Neural progenitor cell (in vitro differentiated cells): ENCODE measurements around the gene NIPAL1. TPM values are rescaled to one million over a fixed set of nuclear protein-coding genes. Genes with fewer than 3 reads are reported as not detected.

Experiments
- DNase-seq: peaks from one replicate; pipeline ENCODE4 v3.0.0-alpha.2; 2016; ENCODE audit warnings: low spot score
- H2AFZ ChIP-seq: fragments of 200-600 bp; sonication (generic); replicated peaks from 2 replicates; pipeline ENCODE4 v1.6.1; 2016; ENCODE audit warnings: antibody characterized with exemption
- H3F3A ChIP-seq: fragments of 200-600 bp; sonication (generic); 2 replicates; pipeline ENCODE4 v1.6.1; 2016; ENCODE audit warnings: antibody characterized with exemption, low read depth
- H3K27ac ChIP-seq: fragments of 200-600 bp; sonication (generic); 2 replicates; pipeline ENCODE4 v1.5.1; 2016; ENCODE audit warnings: mild to moderate bottlenecking
- H3K27me3 ChIP-seq: fragments of 200-600 bp; sonication (generic); 2 replicates; pipeline ENCODE4 v1.6.1; 2016; ENCODE audit warnings: mild to moderate bottlenecking, moderate library complexity
- H3K36me3 ChIP-seq: fragments of 200-600 bp; sonication (generic); 2 replicates; pipeline ENCODE4 v1.5.1; 2016
- H3K4me1 ChIP-seq: fragments of 200-600 bp; sonication (generic); 2 replicates; pipeline ENCODE4 v1.6.1; 2016; ENCODE audit warnings: mixed run types
- H3K4me2 ChIP-seq: fragments of 200-600 bp; sonication (generic); 2 replicates; pipeline ENCODE4 v1.6.1; 2016
- H3K4me3 ChIP-seq: fragments of 200-600 bp; sonication (generic); 2 replicates; pipeline ENCODE4 v1.5.1; 2016
- H3K79me2 ChIP-seq: fragments of 200-600 bp; sonication (generic); 2 replicates; pipeline ENCODE4 v1.6.1; 2016; ENCODE audit warnings: low read depth
- H3K9ac ChIP-seq: fragments of 200-600 bp; sonication (generic); 2 replicates; pipeline ENCODE4 v1.6.1; 2016
- H3K9me3 ChIP-seq: fragments of 200-600 bp; sonication (generic); 2 replicates; pipeline ENCODE4 v1.5.1; 2016; ENCODE audit warnings: low read depth
- H4K20me1 ChIP-seq: fragments of 200-600 bp; sonication (generic); 2 replicates; pipeline ENCODE4 v1.6.1; 2016; ENCODE audit warnings: low read depth
- H3K27ac Mint-ChIP-seq: 3 replicates; pipeline ENCODE4 v1.8.0; 2021; ENCODE audit warnings: mixed read lengths
- H3K27me3 Mint-ChIP-seq: 2 replicates; pipeline ENCODE4 v1.8.0; 2022; ENCODE audit warnings: low read depth, mild to moderate bottlenecking, inconsistent platforms, moderate library complexity, mixed read lengths; ENCODE audit not compliant: insufficient read depth
- H3K36me3 Mint-ChIP-seq: 3 replicates; pipeline ENCODE4 v1.8.0; 2021; ENCODE audit warnings: mixed read lengths
- H3K4me1 Mint-ChIP-seq: 3 replicates; pipeline ENCODE4 v1.8.0; 2021; ENCODE audit warnings: mixed read lengths
- H3K4me3 Mint-ChIP-seq: 3 replicates; pipeline ENCODE4 v1.8.0; 2021; ENCODE audit warnings: mild to moderate bottlenecking, moderate library complexity, mixed read lengths
- H3K9me3 Mint-ChIP-seq: 3 replicates; pipeline ENCODE4 v1.8.0; 2020; ENCODE audit warnings: mixed read lengths
- CTCF ChIP-seq: fragments of 200-600 bp; sonication (generic); IDR thresholded peaks from 2 replicates; pipeline ENCODE4 v1.5.1; 2017; ENCODE audit warnings: antibody characterized with exemption, mild to moderate bottlenecking
- EZH2 ChIP-seq: fragments of 200-600 bp; sonication (generic); IDR thresholded peaks from 2 replicates; pipeline ENCODE4 v1.6.1; 2017; ENCODE audit warnings: antibody characterized with exemption, mild to moderate bottlenecking, moderate library complexity
- EZH2phosphoT487 ChIP-seq: fragments of 200-600 bp; sonication (generic); IDR thresholded peaks from 2 replicates; pipeline ENCODE4 v1.6.1; 2017; ENCODE audit warnings: antibody characterized with exemption
- total RNA-seq: library from RNA; depleted of rRNA; stranded (reverse); fragments of >200 nt; gene quantifications from 2 replicates; pipeline ENCODE4 v1.2.3, GENCODE V29; 2015; ENCODE audit warnings: low replicate concordance

NIPAL1 gene
- total RNA-seq, 1 donor from 2014 or later, result 1.2 TPM

DNA sequence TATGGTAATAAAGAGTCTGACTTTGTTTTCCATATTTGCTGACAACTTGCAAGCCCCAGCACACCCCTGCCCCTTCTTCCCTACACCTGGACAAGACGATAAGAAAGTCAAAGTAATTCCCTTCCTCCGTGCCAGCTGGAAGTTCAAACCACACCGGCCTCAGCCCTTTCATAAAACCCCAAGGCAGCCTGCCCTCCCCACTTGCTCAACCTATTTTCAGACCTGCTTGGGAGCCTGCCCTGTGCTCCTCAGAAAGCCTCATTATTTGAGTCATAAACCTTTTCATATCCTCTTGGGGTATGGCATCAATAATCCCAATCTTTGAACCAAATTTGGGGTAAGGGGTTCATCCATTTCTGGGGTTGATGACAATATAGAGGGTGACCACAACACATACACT is 29.5 kb downstream of the NIPAL1 start:
- H3K4me1 ChIP-seq, result peaks cover 12% of the 10 kb centered on the region
- Mint-ChIP-seq H3K36me3 (no peaks in the 10 kb centered on the region), H3K9me3 (no peaks in the 10 kb centered on the region), H3K27me3 (peaks cover 3% of the 10 kb centered on the region), H3K4me1 (peaks cover 10% of the 10 kb centered on the region), H3K27ac (no peak overlapping the region), H3K4me3 (no peak overlapping the region)
- H3K9me3 ChIP-seq, result no peaks in the 10 kb centered on the region
- H3K27me3 ChIP-seq, result no peaks in the 10 kb centered on the region
- peaks cover 15% of the 10 kb centered on the region for H3F3A ChIP-seq
- H2AFZ ChIP-seq, result no peak overlapping the region
- DNase-seq, result no peak
- no peak overlapping the region for H3K27ac ChIP-seq
- H3K4me2 ChIP-seq, result no peak overlapping the region
- H4K20me1 ChIP-seq, result no peaks in the 10 kb centered on the region
- TF ChIP-seq CTCF, result no peak
- H3K36me3 ChIP-seq, result no peaks in the 10 kb centered on the region
- no peak overlapping the region for H3K9ac ChIP-seq
- no peaks in the 10 kb centered on the region for H3K79me2 ChIP-seq
- H3K4me3 ChIP-seq, result no peak overlapping the region

DNA sequence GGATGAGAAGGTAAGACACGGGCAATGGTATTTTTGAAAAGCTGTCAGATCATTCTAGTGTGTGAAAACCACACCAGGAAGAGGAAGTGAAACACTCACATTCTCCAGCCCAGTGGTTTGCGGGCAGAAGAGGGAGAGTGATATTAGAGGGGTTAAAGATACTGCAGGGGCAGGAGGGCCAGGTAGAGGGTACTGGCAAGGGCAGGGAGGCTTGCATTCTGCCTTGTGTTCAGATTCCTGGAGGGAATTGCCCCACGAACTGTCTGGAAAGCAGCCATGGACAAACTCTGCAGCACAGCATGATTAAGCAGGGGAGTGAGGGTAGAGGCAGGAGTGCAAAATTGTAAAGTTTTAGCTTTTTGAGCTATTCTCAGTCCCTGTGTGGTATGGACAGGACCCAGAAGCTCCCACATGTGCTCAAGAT is 30.9 kb downstream of the NIPAL1 start:
- no peaks in the 10 kb centered on the region for H3K9me3 Mint-ChIP-seq
- H3K4me3 Mint-ChIP-seq, result no peak overlapping the region
- no peaks in the 10 kb centered on the region for H3K79me2 ChIP-seq
- no peak overlapping the region for H3K27ac ChIP-seq
- H3K27me3 ChIP-seq, result no peaks in the 10 kb centered on the region
- H3K4me3 ChIP-seq, result no peak overlapping the region
- no peak for DNase-seq
- no peaks in the 10 kb centered on the region for H3K9me3 ChIP-seq
- no peak overlapping the region for H3K4me2 ChIP-seq
- TF ChIP-seq EZH2 (no peak), CTCF (no peak), EZH2phosphoT487 (no peak)
- peaks cover 6% of the 10 kb centered on the region for H3K27me3 Mint-ChIP-seq
- no peak overlapping the region for H3K27ac Mint-ChIP-seq
- H3K36me3 ChIP-seq, result no peaks in the 10 kb centered on the region
- H3K9ac ChIP-seq, result no peak overlapping the region
- H3K4me1 ChIP-seq, result peaks cover 10% of the 10 kb centered on the region
- H3F3A ChIP-seq, result peaks cover 11% of the 10 kb centered on the region
- H3K4me1 Mint-ChIP-seq, result peaks cover 4% of the 10 kb centered on the region
- no peaks in the 10 kb centered on the region for H3K36me3 Mint-ChIP-seq
- no peaks in the 10 kb centered on the region for H4K20me1 ChIP-seq
- no peak overlapping the region for H2AFZ ChIP-seq

DNA sequence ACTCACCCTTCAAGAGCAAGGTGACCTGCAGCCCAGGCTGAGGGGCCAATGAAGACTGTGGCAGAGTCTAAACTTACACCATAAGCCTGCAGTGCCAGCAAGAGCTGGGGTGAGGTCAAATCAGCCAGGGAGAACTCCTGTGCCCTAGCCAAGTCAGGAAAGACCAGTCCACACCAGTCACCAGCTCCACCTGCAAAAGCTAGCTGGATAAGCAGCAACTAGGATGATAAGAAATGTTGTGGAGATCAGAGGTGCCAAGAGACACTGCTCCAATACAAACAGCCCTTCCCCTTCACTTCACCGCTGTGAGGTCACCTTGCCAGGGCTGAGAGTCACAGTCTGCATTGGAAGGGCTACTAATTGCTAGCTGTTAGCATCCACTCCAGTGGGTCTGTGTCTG is 31.3 kb downstream of the NIPAL1 start:
- Mint-ChIP-seq H3K4me1 (no peaks in the 10 kb centered on the region), H3K36me3 (no peaks in the 10 kb centered on the region), H3K27me3 (peaks cover 6% of the 10 kb centered on the region), H3K4me3 (no peak overlapping the region), H3K27ac (no peak overlapping the region), H3K9me3 (no peaks in the 10 kb centered on the region)
- Histone ChIP-seq H3K36me3 (no peaks in the 10 kb centered on the region), H3K27me3 (no peaks in the 10 kb centered on the region), H2AFZ (no peak overlapping the region), H3K4me2 (no peak overlapping the region), H3K9ac (no peak overlapping the region), H3K4me1 (peaks cover 5% of the 10 kb centered on the region), H3K27ac (no peak overlapping the region), H4K20me1 (no peaks in the 10 kb centered on the region), H3K79me2 (no peaks in the 10 kb centered on the region), H3K9me3 (no peaks in the 10 kb centered on the region), H3K4me3 (no peak overlapping the region), H3F3A (peaks cover 7% of the 10 kb centered on the region)
- DNase-seq, result no peak
- no peak for TF ChIP-seq EZH2
- TF ChIP-seq EZH2phosphoT487, result no peak
- no peak for TF ChIP-seq CTCF

- Mint-ChIP-seq H3K36me3 (no peaks in the 10 kb centered on the region), H3K27ac (no peak overlapping the region), H3K9me3 (no peaks in the 10 kb centered on the region)
Measured at GRCh38 chr4:48049483-48049882, 32.9 kb downstream of the NIPAL1 start.

More at GRCh38 chr4:48049483-48049882, 32.9 kb downstream of the NIPAL1 start:
- no peak overlapping the region for H3K9ac ChIP-seq
- H3K36me3 ChIP-seq, result no peaks in the 10 kb centered on the region
- no peak for TF ChIP-seq CTCF
- no peak for TF ChIP-seq EZH2
- no peak for TF ChIP-seq EZH2phosphoT487
- no peaks in the 10 kb centered on the region for H3K4me1 Mint-ChIP-seq
- H3K79me2 ChIP-seq, result no peaks in the 10 kb centered on the region
- H3K4me1 ChIP-seq, result no peaks in the 10 kb centered on the region
- no peaks in the 10 kb centered on the region for H3K27me3 ChIP-seq
- H3K27me3 Mint-ChIP-seq, result peaks cover 6% of the 10 kb centered on the region
- no peak overlapping the region for H2AFZ ChIP-seq
- no peak overlapping the region for H3K4me2 ChIP-seq
- no peak overlapping the region for H3K4me3 ChIP-seq
- H4K20me1 ChIP-seq, result no peaks in the 10 kb centered on the region
- no peak overlapping the region for H3K27ac ChIP-seq
- no peaks in the 10 kb centered on the region for H3K9me3 ChIP-seq
- DNase-seq, result no peak
- H3F3A ChIP-seq, result no peaks in the 10 kb centered on the region
- no peak overlapping the region for H3K4me3 Mint-ChIP-seq
